ENCODE measurements around the gene TMEM51. TPM values are rescaled to one million over a fixed set of nuclear protein-coding genes. Genes with fewer than 3 reads are reported as not detected.

The TMEM51 gene
- polyA plus RNA-seq, 1 donor from 2014 or later = 1.7 TPM

- Histone ChIP-seq H3K4me3 (ENCODE audit: low read length) (no peak overlapping the region), H3K9me3 (ENCODE audit: low read length) (no peaks in the 10 kb centered on the region), H3K9me2 (ENCODE audit: insufficient read depth, low read length) (no peaks in the 10 kb centered on the region), H2AFZ (ENCODE audit: low read depth, low read length) (no peak overlapping the region), H3F3A (ENCODE audit: insufficient read depth, low read length, poor library complexity, severe bottlenecking) (no peaks in the 10 kb centered on the region), H3K79me2 (replicated peaks; ENCODE audit: insufficient read depth, low read length) (no peaks in the 10 kb centered on the region), H3K36me3 (ENCODE audit: insufficient read depth, low read length) (no peaks in the 10 kb centered on the region), H3K9ac (ENCODE audit: low read length) (no peak overlapping the region), H4K20me1 (ENCODE audit: insufficient read depth) (no peaks in the 10 kb centered on the region), H3K27me3 (ENCODE audit: insufficient read depth, low read depth, low read length) (no peaks in the 10 kb centered on the region), H3K27ac (ENCODE audit: low read length) (no peak overlapping the region), H3K4me2 (ENCODE audit: low read length) (no peak overlapping the region)
- TF ChIP-seq MXI1 (conservative IDR thresholded peaks at IDR 0.05; ENCODE audit: poor library complexity, severe bottlenecking) = no peak
- TF ChIP-seq CTCF (IDR thresholded peaks at IDR 0.05; ENCODE audit: poor library complexity, severe bottlenecking) = no peak
- no peak for TF ChIP-seq REST (IDR thresholded peaks at IDR 0.05; ENCODE audit: borderline replicate concordance)
- TF ChIP-seq EZH2 (IDR thresholded peaks at IDR 0.05; ENCODE audit: borderline replicate concordance, insufficient read depth, low read length, poor library complexity, severe bottlenecking) = no peak
- no peak for TF ChIP-seq SMC3 (conservative IDR thresholded peaks at IDR 0.05; ENCODE audit: poor library complexity)
- TF ChIP-seq RAD21 (conservative IDR thresholded peaks at IDR 0.05) = no peak
- no peak for TF ChIP-seq TAF1 (IDR thresholded peaks at IDR 0.05; ENCODE audit: low read depth)
- no peak for TF ChIP-seq POLR2AphosphoS5 (IDR thresholded peaks at IDR 0.05)
- TF ChIP-seq EP300 (conservative IDR thresholded peaks at IDR 0.05; ENCODE audit: poor library complexity, severe bottlenecking) = no peak
Measured at GRCh38 chr1:15245593-15246360, 92.2 kb downstream of the TMEM51 start.

GRCh38 chr1:15246960-15247614 is 93.5 kb downstream of the TMEM51 start, which contains the start of gene FHAD1:
Gene FHAD1 (plus strand): TSS chr1:15247223. CDS start chr1:15251785, 4,562 bp downstream.
- H2AFZ ChIP-seq (ENCODE audit: low read depth, low read length) = no peak within 1 kb of the TSS
- peak within 1 kb of the TSS; percentile 69 for H3K4me3 ChIP-seq (ENCODE audit: low read length)
- H3K27me3 ChIP-seq (ENCODE audit: insufficient read depth, low read depth, low read length) = no peaks in the 10 kb centered on the region
- H3K9me3 ChIP-seq (ENCODE audit: low read length) = no peaks in the 10 kb centered on the region
- no peaks in the 10 kb centered on the region for H4K20me1 ChIP-seq (ENCODE audit: insufficient read depth)
- no peaks in the 10 kb centered on the region for H3F3A ChIP-seq (ENCODE audit: insufficient read depth, low read length, poor library complexity, severe bottlenecking)
- H3K27ac ChIP-seq (ENCODE audit: low read length) = no peak within 1 kb of the TSS
- H3K4me2 ChIP-seq (ENCODE audit: low read length) = no peak within 1 kb of the TSS
- TF ChIP-seq RAD21 (conservative IDR thresholded peaks at IDR 0.05) (no peak), EP300 (conservative IDR thresholded peaks at IDR 0.05; ENCODE audit: poor library complexity, severe bottlenecking) (peak; percentile 28), POLR2AphosphoS5 (IDR thresholded peaks at IDR 0.05) (no peak), TAF1 (IDR thresholded peaks at IDR 0.05; ENCODE audit: low read depth) (no peak), EZH2 (IDR thresholded peaks at IDR 0.05; ENCODE audit: borderline replicate concordance, insufficient read depth, low read length, poor library complexity, severe bottlenecking) (no peak), SMC3 (conservative IDR thresholded peaks at IDR 0.05; ENCODE audit: poor library complexity) (peak; percentile 19), CTCF (IDR thresholded peaks at IDR 0.05; ENCODE audit: poor library complexity, severe bottlenecking) (no peak), MXI1 (conservative IDR thresholded peaks at IDR 0.05; ENCODE audit: poor library complexity, severe bottlenecking) (peak; percentile 64), REST (IDR thresholded peaks at IDR 0.05; ENCODE audit: borderline replicate concordance) (no peak)
- H3K79me2 ChIP-seq (replicated peaks; ENCODE audit: insufficient read depth, low read length) = no peaks in the 10 kb centered on the region
- no peaks in the 10 kb centered on the region for H3K9me2 ChIP-seq (ENCODE audit: insufficient read depth, low read length)
- peak within 1 kb of the TSS; percentile 42 for H3K9ac ChIP-seq (ENCODE audit: low read length)
- H3K36me3 ChIP-seq (ENCODE audit: insufficient read depth, low read length) = no peaks in the 10 kb centered on the region
